WI38 (cell line): ENCODE measurements around the gene HLA-DMB.

Source experiments
- H3K4me3 ChIP-seq: 2 replicates; pipeline ENCODE4 v1.5.1; 2011; ENCODE audit warnings: low read depth, mild to moderate bottlenecking, control low read depth, low read length
- CTCF ChIP-seq: IDR thresholded peaks from 2 replicates; pipeline ENCODE4 v1.5.1; 2012; ENCODE audit warnings: low read depth, mild to moderate bottlenecking, control low read depth, low read length

Gene HLA-DMB

DNA sequence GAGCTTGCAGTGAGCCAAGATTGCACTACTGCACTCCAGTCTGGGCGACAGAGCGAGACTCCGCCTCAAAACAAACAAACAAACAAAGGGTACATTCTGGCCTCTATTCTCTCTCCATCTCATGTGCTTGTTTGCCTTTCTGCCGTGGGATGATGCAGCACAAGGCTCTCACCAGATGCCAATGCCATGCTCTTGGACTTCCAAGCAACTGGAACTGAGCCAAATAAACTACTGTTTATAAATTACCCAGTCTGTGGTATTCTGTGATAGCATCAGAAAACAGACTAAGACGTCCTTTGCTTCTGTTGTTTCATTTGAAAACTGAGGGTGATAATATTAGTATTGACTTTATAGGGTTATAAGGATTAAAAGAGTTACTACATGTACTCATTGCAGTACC lies 23.9 kb upstream of the HLA-DMB start:
- H3K4me3 ChIP-seq = no peak overlapping the region
- TF ChIP-seq CTCF = no peak

GRCh38 chr6:32963866-32964265 lies 23.0 kb upstream of the HLA-DMB start:
- no peak for TF ChIP-seq CTCF
- H3K4me3 ChIP-seq = no peak overlapping the region

GRCh38 chr6:32962213-32962826 lies 21.5 kb upstream of the HLA-DMB start:
- TF ChIP-seq CTCF = no peak
- no peak overlapping the region for H3K4me3 ChIP-seq

GRCh38 chr6:32960563-32960962 lies 19.7 kb upstream of the HLA-DMB start:
- TF ChIP-seq CTCF = no peak
- no peak overlapping the region for H3K4me3 ChIP-seq

- no peak for TF ChIP-seq CTCF
- no peak overlapping the region for H3K4me3 ChIP-seq
Observed at GRCh38 chr6:32956176-32956575, 15.3 kb upstream of the HLA-DMB start.

GRCh38 chr6:32954986-32955802 lies 14.4 kb upstream of the HLA-DMB start:
- peak; percentile 44 for TF ChIP-seq CTCF
- H3K4me3 ChIP-seq = no peak overlapping the region

- H3K4me3 ChIP-seq = no peak overlapping the region
- TF ChIP-seq CTCF = no peak
Observed at GRCh38 chr6:32954267-32954666, 13.4 kb upstream of the HLA-DMB start.
